Lower leg skin (tissue), 4 donors: Measurements from ENCODE around the gene TNF. TPM values are rescaled to one million over a fixed set of nuclear protein-coding genes. Genes with fewer than 3 reads are reported as not detected.

ENCODE experiments used
- DNase-seq, 2 donors: peaks; one replicate each; pipeline ENCODE4 v3.0.0-alpha.2; 2019; ENCODE audit warnings: low spot score in 2 of 2
- H3K4me3 ChIP-seq: fragments of 200-600 bp; sonication (generic); 2 replicates; pipeline ENCODE4 v1.5.1; 2017; ENCODE audit warnings: mild to moderate bottlenecking, low read depth; ENCODE audit not compliant: poor library complexity, severe bottlenecking
- POLR2A ChIP-seq, 2 donors: fragments of 450-650 bp; IDR thresholded peaks; one replicate each; pipeline ENCODE4 v1.6.1; 2016 to 2017; ENCODE audit warnings: antibody characterized with exemption in 2 of 2, mild to moderate bottlenecking in 1 of 2, moderate library complexity in 1 of 2
- WGBS, 2 donors: methylation state at CpG; one replicate each; pipeline ENCODE4 v1.1.5; 2018; 5-methylcytosine and 5-hydroxymethylcytosine counted together
- intact Hi-C: fragments of 100-400 bp; cut with DNase I; formaldehyde crosslinking; loops from one replicate; pipeline ENCODE4 v1.15.0; 2023; ENCODE audit warnings: low total_unique reads
- total RNA-seq, 4 donors: library from RNA; depleted of rRNA; stranded (reverse); fragments of >200 nt; gene quantifications; one replicate each; pipeline ENCODE4 v1.1.0, GENCODE V29; 2016
- TF ChIP-seq, protein P1 (sequence below), 3 donors: fragments of 450-650 bp; IDR thresholded peaks; one replicate each; pipeline ENCODE4 v1.5.1; 2016; ENCODE audit warnings: antibody characterized with exemption in 3 of 3, mild to moderate bottlenecking in 3 of 3, moderate library complexity in 2 of 3

TNF gene
- total RNA-seq, 4 donors from 2014 or later: 0.38 to 1.4 (median 0.59) TPM

DNA sequence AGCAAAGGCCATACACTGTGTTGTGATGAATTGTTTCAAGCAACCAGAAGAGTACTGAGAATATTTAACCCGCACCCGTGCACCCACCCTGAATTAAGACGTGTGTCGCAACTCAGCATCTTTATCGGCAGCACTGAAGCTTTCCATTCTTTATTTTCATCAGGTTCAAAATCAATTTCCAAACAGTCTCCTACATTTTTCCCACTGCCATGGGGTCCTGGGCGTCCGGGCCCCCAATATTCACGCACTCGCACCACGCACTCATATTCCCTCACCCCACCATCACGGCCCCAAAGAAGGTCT is 5.0 kb downstream of the TNF start:
- intact Hi-C loops: no loop called here
- no peak for DNase-seq
- no peak overlapping the region for H3K4me3 ChIP-seq
- 34 to 37% methylated on average over 11 of the region's 11 CpGs for WGBS, 2 donors
- TF ChIP-seq, protein P1, sequence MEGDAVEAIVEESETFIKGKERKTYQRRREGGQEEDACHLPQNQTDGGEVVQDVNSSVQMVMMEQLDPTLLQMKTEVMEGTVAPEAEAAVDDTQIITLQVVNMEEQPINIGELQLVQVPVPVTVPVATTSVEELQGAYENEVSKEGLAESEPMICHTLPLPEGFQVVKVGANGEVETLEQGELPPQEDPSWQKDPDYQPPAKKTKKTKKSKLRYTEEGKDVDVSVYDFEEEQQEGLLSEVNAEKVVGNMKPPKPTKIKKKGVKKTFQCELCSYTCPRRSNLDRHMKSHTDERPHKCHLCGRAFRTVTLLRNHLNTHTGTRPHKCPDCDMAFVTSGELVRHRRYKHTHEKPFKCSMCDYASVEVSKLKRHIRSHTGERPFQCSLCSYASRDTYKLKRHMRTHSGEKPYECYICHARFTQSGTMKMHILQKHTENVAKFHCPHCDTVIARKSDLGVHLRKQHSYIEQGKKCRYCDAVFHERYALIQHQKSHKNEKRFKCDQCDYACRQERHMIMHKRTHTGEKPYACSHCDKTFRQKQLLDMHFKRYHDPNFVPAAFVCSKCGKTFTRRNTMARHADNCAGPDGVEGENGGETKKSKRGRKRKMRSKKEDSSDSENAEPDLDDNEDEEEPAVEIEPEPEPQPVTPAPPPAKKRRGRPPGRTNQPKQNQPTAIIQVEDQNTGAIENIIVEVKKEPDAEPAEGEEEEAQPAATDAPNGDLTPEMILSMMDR (IDR thresholded peaks at IDR 0.05): no peak
- no peak for TF ChIP-seq POLR2A (IDR thresholded peaks at IDR 0.05)

DNA sequence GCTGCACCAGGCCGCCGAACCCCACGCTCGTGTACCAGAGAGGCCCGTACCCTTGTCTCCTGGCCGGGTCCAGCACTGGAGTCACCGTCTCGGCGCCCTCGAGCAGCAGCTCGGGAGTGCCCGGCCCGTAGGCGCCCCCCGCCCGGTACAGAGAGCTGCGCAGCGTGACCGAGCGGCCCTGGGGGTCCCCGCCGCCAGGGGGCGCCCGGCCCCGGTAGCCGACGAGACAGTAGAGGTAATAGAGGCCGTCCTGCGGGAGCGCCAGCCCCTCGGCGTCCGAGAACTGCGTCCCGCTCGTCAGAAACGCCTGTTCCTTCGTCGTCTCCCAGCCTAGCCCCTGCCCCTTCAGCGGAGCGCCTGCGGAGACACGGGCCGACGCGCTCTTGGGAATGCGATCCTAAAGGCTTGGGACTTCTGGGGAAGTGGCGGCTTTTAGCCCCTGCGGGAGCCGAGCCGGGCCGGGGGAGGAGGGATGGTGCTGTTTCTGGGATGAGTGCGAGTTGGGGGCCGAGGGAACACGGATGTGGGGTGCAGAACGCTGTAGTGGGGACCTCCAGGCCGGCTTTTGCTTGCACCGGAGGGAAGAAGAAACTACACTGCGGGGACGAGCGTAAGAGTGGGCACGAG is 5.6 kb downstream of the TNF start:
- DNase-seq: peak; percentile 71 to 97
- WGBS, 2 donors: 0 to 2% methylated on average over 27 to 51 of the region's 62 CpGs
- TF ChIP-seq, protein P1 (IDR thresholded peaks at IDR 0.05): peak in 1 of 3 donors; percentile 93
- no peak for TF ChIP-seq POLR2A (IDR thresholded peaks at IDR 0.05)
- intact Hi-C loops: no loop called here
- H3K4me3 ChIP-seq: peak overlapping the region; percentile 70

DNA sequence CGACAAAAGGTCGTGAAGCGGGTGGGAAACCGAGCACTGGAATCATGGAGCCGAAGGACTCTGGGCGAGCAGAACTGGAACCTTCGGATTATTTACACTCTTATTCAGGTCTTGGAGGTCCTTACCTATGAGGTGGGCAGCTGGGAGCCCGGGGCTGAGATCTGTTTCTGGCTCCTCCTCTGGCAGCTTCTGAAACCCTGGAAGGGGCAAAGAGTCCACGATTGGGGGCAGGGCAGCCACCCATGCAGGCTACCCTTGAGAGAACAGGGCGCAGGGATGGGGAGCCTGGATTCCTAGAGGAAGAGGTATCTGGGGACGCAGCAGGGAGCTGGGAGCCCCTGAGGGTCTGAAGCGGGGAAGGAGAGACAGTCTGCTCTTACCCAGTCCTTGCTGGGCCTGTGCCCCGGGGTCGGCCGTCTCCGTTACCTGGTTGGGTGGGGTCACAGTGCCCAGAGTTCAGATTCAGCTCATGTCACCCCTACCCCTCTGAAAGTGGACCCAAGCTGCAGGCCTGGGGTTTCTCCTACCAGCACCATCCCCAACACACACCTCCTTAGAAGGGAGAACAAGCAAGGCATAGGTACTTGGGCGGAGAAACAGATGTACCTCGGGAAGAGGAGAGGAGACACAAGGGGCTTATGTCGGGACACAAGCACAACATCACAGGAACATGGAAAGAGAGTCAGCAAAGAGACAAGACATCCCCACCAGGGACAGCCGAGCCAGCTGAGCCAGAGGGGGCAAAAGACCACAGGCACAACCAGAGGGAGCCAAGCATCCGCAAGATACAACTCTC is 6.3 kb downstream of the TNF start:
- H3K4me3 ChIP-seq: peak overlapping the region; percentile 70
- intact Hi-C loops: no loop called here
- WGBS, 2 donors: 13 to 21% methylated on average over 17 to 20 of the region's 21 CpGs
- peak in 1 of 2 donors; percentile 86 for DNase-seq
- TF ChIP-seq, protein P1 (IDR thresholded peaks at IDR 0.05): no peak
- no peak for TF ChIP-seq POLR2A (IDR thresholded peaks at IDR 0.05)

DNA sequence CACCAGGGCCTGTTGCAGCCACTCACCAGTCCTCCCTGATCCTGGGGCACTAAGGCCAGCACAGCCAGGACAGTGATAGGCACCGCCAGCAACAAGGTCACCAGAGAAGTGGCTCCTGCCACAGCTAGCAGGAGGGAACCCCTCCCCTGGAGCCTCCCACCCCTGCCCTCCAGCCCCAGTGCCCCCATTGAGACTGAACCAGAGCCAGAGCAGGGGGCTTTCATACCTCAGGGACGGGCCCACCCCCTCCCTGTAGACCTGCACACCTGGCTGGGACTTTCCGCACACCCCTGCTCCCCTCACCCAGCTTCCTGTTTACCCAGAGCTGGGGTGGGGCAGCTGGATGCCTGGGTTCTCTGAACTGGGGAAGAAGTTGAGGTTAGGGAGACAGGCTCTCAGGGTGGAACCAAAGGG is 6.9 kb downstream of the TNF start, which contains the start of gene LTB:
TSS of gene LTB (minus strand) at position 195 of the 414 bp plus-strand sequence. CDS start at position 188, 7 bp downstream.
- WGBS, 2 donors: 55 to 79% methylated on average over 2 to 3 of the region's 3 CpGs
- TF ChIP-seq POLR2A (IDR thresholded peaks at IDR 0.05): no peak
- TF ChIP-seq, protein P1 (IDR thresholded peaks at IDR 0.05): no peak
- peak in 1 of 2 donors; percentile 81 for DNase-seq
- intact Hi-C loops: no loop called here
- H3K4me3 ChIP-seq: peak within 1 kb of the TSS; percentile 70

DNA sequence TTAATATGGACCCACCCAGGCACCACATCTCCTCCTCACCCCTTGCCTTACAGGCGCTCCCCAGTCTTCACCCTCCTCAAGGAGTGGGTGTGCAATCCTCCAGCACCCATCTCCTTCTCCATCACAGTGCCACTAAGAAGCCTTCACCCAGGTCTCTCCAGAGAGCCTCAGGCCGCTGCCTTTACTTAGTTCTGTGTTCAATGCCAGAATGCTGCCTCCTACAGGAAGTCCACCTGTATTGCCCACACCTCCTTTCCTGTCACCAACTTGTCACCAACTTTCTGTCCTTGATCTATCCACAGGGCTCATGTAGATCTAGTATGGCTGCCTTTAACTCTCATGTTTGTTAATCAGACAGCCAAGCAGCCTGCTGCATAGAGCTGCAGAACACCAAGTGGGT is 10.1 kb downstream of the TNF start:
- H3K4me3 ChIP-seq: no peak overlapping the region
- intact Hi-C loops: no loop called here
- no peak for TF ChIP-seq POLR2A (IDR thresholded peaks at IDR 0.05)
- TF ChIP-seq, protein P1 (IDR thresholded peaks at IDR 0.05): no peak
- peak in 1 of 2 donors; percentile 74 for DNase-seq
- 68 to 73% methylated on average over 2 of the region's 2 CpGs for WGBS, 2 donors
